HG03108 (cell line): ENCODE measurements around the gene PLOD3.
A peak's percentile ranks its signal among the peaks of the same experiment; 100 is the strongest.

Experiments
- ATAC-seq: cut with Tn5 transposase; IDR thresholded peaks from one replicate; pipeline ENCODE4 v1.9.1; 2021; ENCODE audit warnings: moderate library complexity; ENCODE audit not compliant: unreplicated experiment

PLOD3 gene

DNA sequence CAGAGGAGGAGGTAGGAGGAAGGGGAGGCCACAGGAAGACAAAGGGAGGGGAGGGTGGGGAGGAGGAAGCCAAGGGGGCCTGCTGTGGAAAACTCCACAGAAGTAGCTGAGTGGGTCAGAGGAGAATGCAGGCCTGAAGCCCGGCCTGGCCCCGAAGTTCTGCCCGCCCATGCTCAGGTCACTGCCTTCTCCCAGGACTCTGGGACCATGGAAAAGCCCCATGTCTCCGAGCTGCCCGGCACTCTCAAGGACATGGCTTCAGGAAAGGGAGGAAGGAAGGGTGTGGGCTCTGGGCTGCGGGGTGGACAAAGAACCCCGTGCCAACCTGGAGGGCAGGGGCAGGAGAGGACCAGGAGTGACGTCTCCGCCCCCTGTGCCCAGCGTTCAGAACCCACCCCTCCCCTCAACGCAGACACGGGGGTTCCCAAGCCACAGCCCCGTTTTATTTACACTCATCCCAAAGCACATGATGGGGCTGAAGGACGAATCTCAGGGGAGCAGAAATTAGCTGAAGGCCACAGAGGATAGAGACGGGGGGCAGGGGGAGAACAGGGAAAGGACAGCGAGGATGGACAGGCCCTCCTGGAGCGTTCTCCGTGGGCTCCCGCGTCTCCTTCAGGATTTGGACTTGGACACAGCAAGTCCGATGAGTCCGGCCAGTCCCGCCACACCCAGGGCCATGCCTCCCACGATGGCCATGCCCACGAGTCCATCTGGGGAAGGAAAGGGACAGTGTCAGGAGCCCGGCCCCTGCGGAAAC, 22.0 kb upstream of the PLOD3 start:
- ATAC-seq, result no peak

- ATAC-seq, result no peak
Measured at GRCh38 chr7:101238226-101239182, 21.1 kb upstream of the PLOD3 start.

DNA sequence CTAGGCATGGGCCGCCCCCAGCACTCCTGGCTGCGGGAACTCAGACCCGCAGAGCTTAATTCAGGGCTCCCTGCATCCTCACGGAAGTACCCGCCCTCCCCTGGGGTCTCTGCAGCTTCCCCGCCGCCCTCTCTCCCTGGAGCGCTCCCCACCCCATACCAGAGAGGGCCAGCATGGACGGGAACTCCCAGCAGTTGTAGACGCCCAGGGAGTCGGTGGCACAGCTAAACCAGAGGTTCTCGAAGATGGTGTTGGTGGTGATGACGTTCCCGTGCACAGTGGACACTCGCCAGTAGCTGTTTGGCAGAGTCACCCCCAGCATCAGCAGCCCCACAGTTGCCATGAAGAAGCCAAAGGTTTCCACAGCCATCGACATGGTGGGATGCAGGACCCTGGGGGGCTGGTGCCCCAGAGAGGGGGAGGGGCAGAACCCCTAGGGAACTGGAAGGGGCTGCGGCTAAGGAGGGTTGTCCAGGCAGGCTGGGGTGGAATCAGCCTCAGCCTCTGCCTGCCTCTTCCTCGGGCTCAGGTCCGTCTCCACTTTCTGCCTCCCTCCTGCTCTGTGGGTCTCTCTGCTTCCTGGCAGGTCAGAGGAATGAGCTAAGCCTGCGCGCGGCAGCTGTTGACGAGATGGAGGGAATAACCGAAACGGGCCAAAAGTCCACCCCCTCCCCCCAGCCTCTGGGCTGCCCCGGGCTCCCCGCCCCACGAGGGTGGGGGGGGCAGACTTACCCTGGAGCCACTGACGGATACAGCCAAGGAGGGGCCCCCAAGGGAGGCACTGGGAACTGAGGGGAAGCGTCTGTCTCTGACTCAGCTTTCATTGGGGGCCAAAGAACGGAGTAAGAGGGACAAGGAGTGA, 20.1 kb upstream of the PLOD3 start, which contains the start of gene CLDN15:
TSS of gene CLDN15 (minus strand) at position 597 of the 862 bp plus-strand sequence. CDS start at position 376, 221 bp downstream.
- no peak for ATAC-seq

GRCh38 chr7:101236292-101236835, 19.0 kb upstream of the PLOD3 start:
- no peak for ATAC-seq

DNA sequence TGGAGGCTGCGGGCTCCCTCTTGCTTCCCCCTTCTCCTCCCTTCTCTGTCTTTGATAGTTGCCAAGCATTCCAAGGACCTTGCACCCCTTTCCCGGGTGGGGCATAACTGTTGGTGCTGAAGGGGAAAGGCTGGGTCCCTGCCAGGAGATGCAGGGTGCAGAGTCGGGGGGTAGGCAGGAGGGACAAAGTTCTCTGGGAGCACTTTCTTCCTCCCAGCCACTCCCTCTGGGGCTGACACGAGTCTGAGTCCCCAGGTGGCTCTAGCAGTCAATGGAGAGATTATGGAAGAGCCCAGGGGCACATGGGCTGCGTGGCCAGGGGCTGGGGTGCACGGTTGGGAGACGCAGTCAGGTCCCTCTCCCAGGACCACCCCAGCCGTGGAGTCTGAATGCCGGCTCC, 18.1 kb upstream of the PLOD3 start:
- no peak for ATAC-seq

DNA sequence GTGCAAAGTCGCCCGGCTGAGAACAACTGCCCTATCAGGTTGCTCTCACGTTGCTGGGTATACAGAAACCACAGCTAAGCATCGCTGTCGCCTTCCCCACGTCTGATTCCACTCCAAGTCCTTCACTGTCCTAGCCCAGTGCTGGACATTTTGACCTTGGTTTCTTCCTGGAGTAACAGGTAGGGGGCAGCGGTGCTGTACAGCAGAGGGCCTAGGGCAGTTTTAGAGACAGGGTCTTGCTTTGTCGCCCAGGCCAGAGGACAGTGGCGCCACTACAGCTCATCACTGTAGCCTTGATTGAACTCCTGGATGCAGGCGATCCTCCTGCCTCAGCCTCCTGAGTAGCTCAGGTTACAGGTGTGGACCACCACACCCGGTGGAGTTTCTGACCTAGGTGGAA, 17.7 kb upstream of the PLOD3 start:
- no peak for ATAC-seq

DNA sequence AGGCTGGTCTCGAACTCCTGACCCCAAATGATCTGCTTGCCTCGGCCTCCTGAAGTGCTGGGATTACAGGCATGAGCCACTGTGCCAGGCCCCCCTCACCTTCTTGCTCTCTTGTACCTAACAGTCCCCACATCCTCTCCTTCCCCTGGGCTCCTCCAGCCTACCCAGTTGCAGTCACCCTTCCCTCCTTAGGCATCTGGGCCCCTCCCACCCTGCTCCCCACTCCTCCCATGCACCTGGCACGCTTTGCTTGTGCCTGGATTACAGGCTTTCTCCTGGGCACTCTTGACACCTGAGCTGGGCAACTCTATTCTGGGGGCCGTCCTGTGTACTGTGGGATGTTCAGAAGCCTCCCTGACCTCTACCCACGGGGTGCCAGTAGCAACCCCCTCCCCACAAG, 17.3 kb upstream of the PLOD3 start:
- ATAC-seq, result no peak

GRCh38 chr7:101233907-101234547, 16.6 kb upstream of the PLOD3 start:
- ATAC-seq, result no peak

GRCh38 chr7:101232141-101232850, 14.9 kb upstream of the PLOD3 start:
- ATAC-seq, result no peak

DNA sequence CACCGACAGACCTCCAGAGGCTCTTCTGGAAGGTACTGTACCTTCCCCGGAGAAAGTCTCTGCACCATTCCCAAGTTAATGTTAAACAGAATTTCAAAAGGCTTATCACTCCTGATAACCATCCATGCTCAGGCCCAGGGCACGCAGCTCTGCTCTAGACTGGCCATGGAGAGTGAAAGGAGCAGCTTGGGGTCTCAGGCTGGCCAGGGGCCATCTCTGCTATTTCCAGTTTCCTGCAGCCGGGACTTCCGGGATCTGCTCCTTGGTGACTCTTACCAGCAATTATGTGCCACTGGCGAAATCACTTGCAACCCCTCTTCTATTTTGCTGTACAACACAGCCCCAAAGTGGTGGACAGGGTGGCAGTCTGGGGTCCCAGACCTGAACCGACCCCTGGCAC, 14.3 kb upstream of the PLOD3 start:
- ATAC-seq, result no peak

DNA sequence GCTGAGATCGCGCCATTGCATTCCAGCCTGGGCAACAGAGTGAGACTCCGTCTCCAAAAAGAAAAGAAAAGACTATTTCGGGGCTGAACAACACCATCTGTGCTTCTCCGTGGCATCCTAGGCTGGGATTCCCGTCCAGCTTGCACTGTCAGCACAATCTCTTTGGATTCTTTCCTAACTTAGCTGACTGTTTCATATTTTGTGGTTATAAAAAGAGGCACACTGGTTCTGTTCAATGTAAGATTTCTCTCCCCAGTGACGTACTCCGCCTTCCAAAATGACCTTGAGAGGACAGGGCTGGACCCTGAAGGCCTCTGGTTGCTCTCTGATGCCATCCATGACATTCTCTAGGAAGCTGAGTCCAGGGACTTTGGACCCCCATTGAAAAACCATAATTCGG, 9.3 kb upstream of the PLOD3 start:
- no peak for ATAC-seq

- no peak for ATAC-seq
Measured at GRCh38 chr7:101225650-101226049, 8.3 kb upstream of the PLOD3 start.

GRCh38 chr7:101223528-101223927, 6.1 kb upstream of the PLOD3 start:
- no peak for ATAC-seq

DNA sequence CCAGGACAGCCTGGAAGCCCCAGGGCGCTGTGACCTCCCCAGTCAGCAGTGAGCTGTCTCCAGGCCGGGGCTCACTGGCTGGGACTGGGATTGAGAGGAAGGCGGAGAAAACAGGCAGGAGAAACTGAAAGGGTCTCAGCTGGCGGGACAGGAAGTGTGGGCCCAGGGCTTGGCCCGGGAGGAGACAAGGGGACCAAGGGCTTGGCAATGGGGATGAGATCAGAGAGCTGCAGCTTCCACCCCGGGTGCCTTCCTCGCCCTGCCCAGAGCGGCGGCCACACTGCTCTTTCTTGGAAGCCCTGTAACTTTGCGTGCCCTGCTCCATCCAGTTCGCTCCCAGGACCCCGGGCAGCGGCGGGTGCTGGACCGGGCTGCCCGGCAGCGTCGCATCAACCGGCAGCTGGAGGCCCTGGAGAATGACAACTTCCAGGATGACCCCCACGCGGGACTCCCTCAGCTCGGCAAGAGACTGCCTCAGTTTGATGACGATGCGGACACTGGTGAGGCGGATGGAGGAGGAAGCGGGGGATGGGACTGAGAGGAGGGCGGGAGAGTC, 5.0 kb upstream of the PLOD3 start:
- ATAC-seq, result no peak

- no peak for ATAC-seq
Measured at GRCh38 chr7:101220295-101220694, 2.9 kb upstream of the PLOD3 start.

DNA sequence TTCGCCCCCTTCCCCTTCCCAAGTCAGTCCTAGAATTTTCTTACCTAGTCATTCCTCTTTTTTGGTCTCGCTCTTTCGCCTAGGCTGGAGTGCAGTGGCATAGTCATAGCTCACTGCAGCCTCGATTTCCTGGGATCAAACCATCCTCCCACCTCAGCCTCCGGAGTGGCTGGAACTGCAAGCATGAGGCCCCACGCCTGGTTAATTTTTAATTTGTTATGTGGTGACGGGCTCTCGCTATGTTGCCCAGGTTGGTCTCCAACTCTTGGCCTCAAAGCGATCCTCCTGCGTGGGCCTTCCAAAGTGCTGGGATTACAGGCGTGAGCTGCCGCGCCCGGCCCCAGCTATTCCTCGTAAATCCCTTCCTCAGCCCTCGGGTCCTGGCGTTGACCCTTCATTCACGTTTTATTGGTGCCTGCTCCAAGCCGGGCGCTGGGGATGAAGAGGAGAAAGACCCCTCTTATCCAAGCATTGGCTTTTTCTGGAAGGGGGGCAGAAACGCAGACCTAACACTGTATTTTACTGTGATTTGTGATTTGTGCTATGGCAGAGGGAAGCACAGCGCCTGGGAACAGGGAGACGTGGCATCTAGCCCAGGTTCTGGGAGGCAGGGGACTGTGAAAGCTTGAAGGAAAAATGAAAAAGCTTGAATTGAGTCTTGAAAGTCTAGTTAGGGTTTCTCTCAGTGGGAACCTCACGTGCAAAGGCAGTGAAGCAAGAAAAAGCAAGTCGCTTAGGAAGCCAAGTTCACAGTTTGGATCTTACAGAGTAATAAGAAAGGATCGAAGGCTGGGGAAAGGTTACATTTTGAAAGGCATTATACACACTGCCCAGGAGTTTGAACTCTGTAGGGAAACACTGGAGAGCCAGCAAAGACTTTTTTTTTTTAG, 1.1 kb upstream of the PLOD3 start:
- no peak for ATAC-seq

- peak; percentile 19 for ATAC-seq
Measured at GRCh38 chr7:101216860-101217387, 457 bp downstream of the PLOD3 start.
